MM.1S (cell line): Measurements from ENCODE around the gene OSBP2.

Experiments
- DNase-seq: peaks from one replicate; pipeline ENCODE4 v3.0.0-alpha.2; 2015
- H2AFZ ChIP-seq: fragments of 300-600 bp; sonication (generic); 2 replicates; pipeline ENCODE4 v1.6.0; 2016; ENCODE audit warnings: antibody characterized with exemption, low read length
- H3F3A ChIP-seq: fragments of 300-600 bp; sonication (generic); 2 replicates; pipeline ENCODE4 v1.6.1; 2016; ENCODE audit warnings: mild to moderate bottlenecking, antibody characterized with exemption, low read length, moderate library complexity, mixed read lengths; ENCODE audit not compliant: insufficient read depth
- H3K27ac ChIP-seq: fragments of 300-600 bp; sonication (generic); 2 replicates; pipeline ENCODE4 v1.5.1; 2016; ENCODE audit warnings: mild to moderate bottlenecking, low read length
- H3K27me3 ChIP-seq: fragments of 300-600 bp; sonication (generic); replicated peaks from 2 replicates; pipeline ENCODE4 v1.6.0; 2016; ENCODE audit warnings: low read length; ENCODE audit not compliant: insufficient read depth
- H3K36me3 ChIP-seq: fragments of 300-600 bp; sonication (generic); replicated peaks from 2 replicates; pipeline ENCODE4 v1.6.1; 2016; ENCODE audit warnings: mild to moderate bottlenecking, low read length, mixed read lengths; ENCODE audit not compliant: insufficient read depth
- H3K4me1 ChIP-seq: fragments of 300-600 bp; sonication (generic); 2 replicates; pipeline ENCODE4 v1.6.1; 2016; ENCODE audit warnings: low read length, mixed read lengths
- H3K4me2 ChIP-seq: fragments of 300-600 bp; sonication (generic); 2 replicates; pipeline ENCODE4 v1.6.0; 2016; ENCODE audit warnings: low read depth, low read length
- H3K4me3 ChIP-seq: fragments of 300-600 bp; sonication (generic); 2 replicates; pipeline ENCODE4 v1.5.1; 2016; ENCODE audit warnings: low read length, mixed read lengths
- H3K79me2 ChIP-seq: fragments of 300-600 bp; sonication (generic); 2 replicates; pipeline ENCODE4 v1.6.1; 2016; ENCODE audit warnings: mixed run types, low read length, mixed read lengths
- H3K9ac ChIP-seq: fragments of 300-600 bp; sonication (generic); 2 replicates; pipeline ENCODE4 v1.6.1; 2016; ENCODE audit warnings: low read length, mixed read lengths
- H3K9me2 ChIP-seq: fragments of 300-600 bp; sonication (generic); replicated peaks from 2 replicates; pipeline ENCODE4 v1.6.1; 2016; ENCODE audit warnings: mild to moderate bottlenecking, low read length, mixed read lengths; ENCODE audit not compliant: insufficient read depth
- H3K9me3 ChIP-seq: fragments of 300-600 bp; sonication (generic); replicated peaks from 2 replicates; pipeline ENCODE4 v1.6.1; 2016; ENCODE audit warnings: mild to moderate bottlenecking, low read length, mixed read lengths; ENCODE audit not compliant: insufficient read depth
- H4K20me1 ChIP-seq: fragments of 300-600 bp; sonication (generic); 2 replicates; pipeline ENCODE4 v1.6.1; 2016; ENCODE audit warnings: mild to moderate bottlenecking, low read length, moderate library complexity, mixed read lengths; ENCODE audit not compliant: insufficient read depth
- EZH2 ChIP-seq: fragments of 300-600 bp; sonication (generic); optimal IDR thresholded peaks from 2 replicates; pipeline ENCODE3; 2017; ENCODE audit warnings: low read depth, mild to moderate bottlenecking, antibody characterized with exemption, low read length, mixed read lengths
- EZH2phosphoT487 ChIP-seq: fragments of 300-600 bp; sonication (generic); IDR thresholded peaks from 2 replicates; pipeline ENCODE4 v1.6.1; 2018; ENCODE audit warnings: antibody characterized with exemption, low read length
- TF ChIP-seq, protein P1 (sequence below): fragments of 300-600 bp; sonication (generic); IDR thresholded peaks from 2 replicates; pipeline ENCODE4 v1.5.1; 2016; ENCODE audit warnings: antibody characterized with exemption, low read length, mixed read lengths

Gene OSBP2

DNA sequence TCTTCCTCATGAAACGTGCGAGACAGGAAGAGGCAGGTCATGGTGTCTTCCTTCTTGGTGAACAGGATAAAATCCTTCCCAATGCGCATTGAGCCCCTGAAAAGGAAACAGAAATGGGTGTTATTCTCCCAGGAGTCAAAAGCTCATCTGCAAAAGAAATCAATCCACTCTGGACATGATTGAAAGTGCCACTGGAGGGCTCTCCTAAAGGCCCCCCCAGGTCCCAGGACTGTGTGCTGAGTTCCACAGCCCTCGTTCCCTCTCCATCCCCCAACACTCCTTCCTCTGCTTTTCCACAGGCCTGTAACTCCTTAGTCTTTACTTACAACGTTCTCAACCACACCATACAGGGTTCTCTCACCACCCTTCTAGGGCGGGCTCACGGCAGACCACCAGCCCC lies 251.7 kb downstream of the OSBP2 start:
- H3K4me1 ChIP-seq: no peaks in the 10 kb centered on the region
- 0 out of 2 replicates have a peak, but pooled peaks cover 2% of the 10 kb centered on the region for H3K36me3 ChIP-seq
- no peak overlapping the region for H3K9ac ChIP-seq

DNA sequence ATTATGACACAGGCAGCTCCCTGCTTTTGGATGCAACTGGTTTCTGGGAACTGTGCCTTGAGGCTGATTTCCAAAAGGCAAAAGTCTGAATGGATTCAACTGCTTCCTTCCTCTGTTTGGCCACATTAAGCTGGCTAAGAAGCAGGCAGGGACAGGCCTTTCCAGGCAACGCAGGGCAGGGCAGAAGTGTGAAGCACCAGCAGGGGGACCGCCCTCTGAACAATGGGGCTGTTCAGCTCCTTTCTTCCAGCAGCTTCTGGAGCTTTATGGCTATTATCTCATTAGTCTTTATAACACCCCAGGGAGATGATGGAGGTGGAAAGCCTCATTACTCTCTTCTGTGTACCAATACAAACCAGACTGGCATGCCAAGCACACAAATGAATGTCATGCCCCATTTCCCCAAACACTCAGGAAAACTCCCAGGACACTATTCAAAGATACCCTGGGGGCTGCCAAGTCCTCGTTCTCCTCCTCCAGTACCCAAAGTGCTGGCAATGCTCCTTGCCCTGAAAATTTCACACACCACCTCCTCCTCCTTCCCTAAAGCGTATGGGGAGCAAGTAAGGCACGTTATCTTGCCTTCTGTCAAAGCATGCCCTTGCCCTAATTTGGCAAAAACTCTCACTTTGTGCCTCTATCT lies 252.6 kb downstream of the OSBP2 start:
- H3K4me3 ChIP-seq: no peak overlapping the region
- H3K9me2 ChIP-seq: no peaks in the 10 kb centered on the region
- H3K27ac ChIP-seq: no peak overlapping the region
- no peaks in the 10 kb centered on the region for H3K9me3 ChIP-seq
- no peaks in the 10 kb centered on the region for H3K27me3 ChIP-seq
- no peak for DNase-seq
- TF ChIP-seq EZH2phosphoT487: no peak
- no peak for TF ChIP-seq EZH2
- TF ChIP-seq, protein P1, sequence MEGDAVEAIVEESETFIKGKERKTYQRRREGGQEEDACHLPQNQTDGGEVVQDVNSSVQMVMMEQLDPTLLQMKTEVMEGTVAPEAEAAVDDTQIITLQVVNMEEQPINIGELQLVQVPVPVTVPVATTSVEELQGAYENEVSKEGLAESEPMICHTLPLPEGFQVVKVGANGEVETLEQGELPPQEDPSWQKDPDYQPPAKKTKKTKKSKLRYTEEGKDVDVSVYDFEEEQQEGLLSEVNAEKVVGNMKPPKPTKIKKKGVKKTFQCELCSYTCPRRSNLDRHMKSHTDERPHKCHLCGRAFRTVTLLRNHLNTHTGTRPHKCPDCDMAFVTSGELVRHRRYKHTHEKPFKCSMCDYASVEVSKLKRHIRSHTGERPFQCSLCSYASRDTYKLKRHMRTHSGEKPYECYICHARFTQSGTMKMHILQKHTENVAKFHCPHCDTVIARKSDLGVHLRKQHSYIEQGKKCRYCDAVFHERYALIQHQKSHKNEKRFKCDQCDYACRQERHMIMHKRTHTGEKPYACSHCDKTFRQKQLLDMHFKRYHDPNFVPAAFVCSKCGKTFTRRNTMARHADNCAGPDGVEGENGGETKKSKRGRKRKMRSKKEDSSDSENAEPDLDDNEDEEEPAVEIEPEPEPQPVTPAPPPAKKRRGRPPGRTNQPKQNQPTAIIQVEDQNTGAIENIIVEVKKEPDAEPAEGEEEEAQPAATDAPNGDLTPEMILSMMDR: no peak
- H3F3A ChIP-seq: no peaks in the 10 kb centered on the region
- H2AFZ ChIP-seq: no peak overlapping the region
- H4K20me1 ChIP-seq: no peaks in the 10 kb centered on the region
- H3K4me1 ChIP-seq: no peaks in the 10 kb centered on the region
- 0 out of 2 replicates have a peak, but pooled peaks cover 2% of the 10 kb centered on the region for H3K36me3 ChIP-seq
- H3K4me2 ChIP-seq: no peak overlapping the region
- no peak overlapping the region for H3K9ac ChIP-seq
- no peaks in the 10 kb centered on the region for H3K79me2 ChIP-seq

More for the DNA sequence above, 251.7 kb downstream of the OSBP2 start:
- Histone ChIP-seq H4K20me1 (no peaks in the 10 kb centered on the region), H3K9me2 (no peaks in the 10 kb centered on the region), H3K79me2 (no peaks in the 10 kb centered on the region), H3K4me3 (no peak overlapping the region), H3K4me2 (no peak overlapping the region), H3K27ac (no peak overlapping the region), H2AFZ (no peak overlapping the region), H3K9me3 (no peaks in the 10 kb centered on the region), H3K27me3 (no peaks in the 10 kb centered on the region), H3F3A (no peaks in the 10 kb centered on the region)
- TF ChIP-seq EZH2: no peak
- no peak for TF ChIP-seq EZH2phosphoT487
- TF ChIP-seq, protein P1: no peak
- DNase-seq: no peak

DNA sequence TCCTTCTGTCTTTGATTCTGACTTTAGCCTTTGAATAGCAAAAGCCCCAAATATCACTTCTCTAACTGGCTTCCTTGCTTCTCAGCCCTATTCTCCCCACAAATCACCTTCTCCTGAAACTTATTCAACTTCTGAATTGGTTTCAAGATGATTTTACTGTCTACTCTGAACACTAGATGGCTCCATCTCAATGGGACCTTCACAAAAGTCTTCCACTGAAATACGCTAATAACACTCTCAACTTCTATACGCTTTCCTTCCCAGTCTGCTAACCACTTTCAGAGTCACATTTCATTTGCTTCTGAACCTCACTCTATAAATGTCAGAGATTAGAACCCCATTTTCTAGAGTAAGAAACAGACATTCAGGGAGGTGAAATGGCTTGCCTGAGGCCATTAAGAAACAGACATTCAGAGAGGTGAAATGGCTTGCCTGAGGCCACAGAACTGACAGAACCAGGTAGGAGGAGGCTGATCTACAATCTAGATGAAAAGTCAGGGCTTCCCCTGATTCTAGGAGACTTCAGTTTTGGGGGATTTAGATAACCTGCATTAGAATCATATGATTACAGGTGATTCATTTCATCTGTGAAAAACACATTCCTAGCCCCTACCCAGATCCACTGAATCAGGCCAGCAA lies 253.3 kb downstream of the OSBP2 start:
- Histone ChIP-seq H3K9me3 (no peaks in the 10 kb centered on the region), H3F3A (no peaks in the 10 kb centered on the region), H2AFZ (no peak overlapping the region), H3K9ac (no peak overlapping the region), H3K79me2 (no peaks in the 10 kb centered on the region), H3K27ac (no peak overlapping the region), H3K9me2 (no peaks in the 10 kb centered on the region), H3K36me3 (0 out of 2 replicates have a peak, but pooled peaks cover 2% of the 10 kb centered on the region), H3K27me3 (no peaks in the 10 kb centered on the region), H3K4me3 (no peak overlapping the region), H4K20me1 (no peaks in the 10 kb centered on the region), H3K4me1 (no peaks in the 10 kb centered on the region), H3K4me2 (no peak overlapping the region)
- peak; percentile 15 for DNase-seq
- TF ChIP-seq, protein P1: peak; percentile 44; the same call in 1 of the 2 replicates
- TF ChIP-seq EZH2phosphoT487 (no peak), EZH2 (no peak)
